Measurements from ENCODE around the gene GPR157. TPM values are rescaled to one million over a fixed set of nuclear protein-coding genes. Genes with fewer than 3 reads are reported as not detected.
"Not testable (repeated sequence)": the region's sequence is repeated elsewhere in the genome, so short reads cannot be mapped to it uniquely, and the experiment has no call there.

GPR157 gene
- total and polyA plus RNA-seq, 4 donors = 0.44 to 2.4 (median 1.5) TPM

GRCh38 chr1:9095818-9096217, 33.1 kb downstream of the GPR157 start:
- Histone ChIP-seq H3K36me3 (ENCODE audit: control insufficient read depth, insufficient read depth, low read length) (no peaks in the 10 kb centered on the region), H3K9me3 (ENCODE audit: control insufficient read depth, insufficient read depth, low read length) (peaks cover 5% of the 10 kb centered on the region), H3K4me1 (ENCODE audit: control insufficient read depth, insufficient read depth, low read length) (no peaks in the 10 kb centered on the region), H3K27ac (ENCODE audit: low read depth, low read length) (no peak overlapping the region), H3K27me3 (ENCODE audit: control insufficient read depth, insufficient read depth, low read length) (no peaks in the 10 kb centered on the region), H3K4me3 (ENCODE audit: low read depth, low read length) (no peak overlapping the region)
- DNase-seq (ENCODE audit: low read depth in 4 of 6, low spot score in 6 of 6) = no peak
- 75% methylated on average over 1 of the region's 2 CpGs for WGBS (ENCODE audit: insufficient coverage)

GRCh38 chr1:9093996-9094595, 34.8 kb downstream of the GPR157 start:
- not testable (repeated sequence) for H3K9me3 ChIP-seq (ENCODE audit: control insufficient read depth, insufficient read depth, low read length); H3K4me1 ChIP-seq (ENCODE audit: control insufficient read depth, insufficient read depth, low read length); H3K4me3 ChIP-seq (ENCODE audit: low read depth, low read length); H3K27me3 ChIP-seq (ENCODE audit: control insufficient read depth, insufficient read depth, low read length); H3K27ac ChIP-seq (ENCODE audit: low read depth, low read length); H3K36me3 ChIP-seq (ENCODE audit: control insufficient read depth, insufficient read depth, low read length); DNase-seq (ENCODE audit: low read depth in 4 of 6, low spot score in 6 of 6)
- 69% methylated on average over 12 of the region's 18 CpGs for WGBS (ENCODE audit: insufficient coverage)

GRCh38 chr1:9093581-9093980, 35.3 kb downstream of the GPR157 start:
- H3K4me1 ChIP-seq (ENCODE audit: control insufficient read depth, insufficient read depth, low read length) = no peaks in the 10 kb centered on the region

GRCh38 chr1:9093091-9093490, 35.8 kb downstream of the GPR157 start:
- Histone ChIP-seq H3K27me3 (ENCODE audit: control insufficient read depth, insufficient read depth, low read length) (no peaks in the 10 kb centered on the region), H3K4me1 (ENCODE audit: control insufficient read depth, insufficient read depth, low read length) (no peaks in the 10 kb centered on the region), H3K9me3 (ENCODE audit: control insufficient read depth, insufficient read depth, low read length) (peaks cover 5% of the 10 kb centered on the region), H3K4me3 (ENCODE audit: low read depth, low read length) (no peak overlapping the region), H3K27ac (ENCODE audit: low read depth, low read length) (no peak overlapping the region), H3K36me3 (ENCODE audit: control insufficient read depth, insufficient read depth, low read length) (no peaks in the 10 kb centered on the region)
- no peak for DNase-seq (ENCODE audit: low read depth in 4 of 6, low spot score in 6 of 6)
- 64% methylated on average over 5 of the region's 6 CpGs for WGBS (ENCODE audit: insufficient coverage)

More at GRCh38 chr1:9093581-9093980, 35.3 kb downstream of the GPR157 start:
- no peak for DNase-seq (ENCODE audit: low read depth in 4 of 6, low spot score in 6 of 6)
- Histone ChIP-seq H3K4me3 (ENCODE audit: low read depth, low read length) (no peak overlapping the region), H3K27me3 (ENCODE audit: control insufficient read depth, insufficient read depth, low read length) (no peaks in the 10 kb centered on the region), H3K36me3 (ENCODE audit: control insufficient read depth, insufficient read depth, low read length) (no peaks in the 10 kb centered on the region), H3K27ac (ENCODE audit: low read depth, low read length) (no peak overlapping the region), H3K9me3 (ENCODE audit: control insufficient read depth, insufficient read depth, low read length) (peaks cover 5% of the 10 kb centered on the region)
- WGBS (ENCODE audit: insufficient coverage) = 72% methylated on average over 6 of the region's 6 CpGs

- Histone ChIP-seq H3K27ac (ENCODE audit: low read depth, low read length) (no peak overlapping the region), H3K9me3 (ENCODE audit: control insufficient read depth, insufficient read depth, low read length) (no peaks in the 10 kb centered on the region), H3K4me1 (ENCODE audit: control insufficient read depth, insufficient read depth, low read length) (peaks cover 10% of the 10 kb centered on the region), H3K4me3 (ENCODE audit: low read depth, low read length) (no peak overlapping the region), H3K27me3 (ENCODE audit: control insufficient read depth, insufficient read depth, low read length) (no peaks in the 10 kb centered on the region), H3K36me3 (ENCODE audit: control insufficient read depth, insufficient read depth, low read length) (no peaks in the 10 kb centered on the region)
- no peak for DNase-seq (ENCODE audit: low read depth in 4 of 6, low spot score in 6 of 6)
- 85% methylated on average over 3 of the region's 4 CpGs for WGBS (ENCODE audit: insufficient coverage)
Measured at GRCh38 chr1:9088807-9089206, 40.1 kb downstream of the GPR157 start.

- Histone ChIP-seq H3K27ac (ENCODE audit: low read depth, low read length) (no peak overlapping the region), H3K4me3 (ENCODE audit: low read depth, low read length) (no peak overlapping the region), H3K27me3 (ENCODE audit: control insufficient read depth, insufficient read depth, low read length) (no peaks in the 10 kb centered on the region), H3K4me1 (ENCODE audit: control insufficient read depth, insufficient read depth, low read length) (peaks cover 10% of the 10 kb centered on the region), H3K9me3 (ENCODE audit: control insufficient read depth, insufficient read depth, low read length) (no peaks in the 10 kb centered on the region), H3K36me3 (ENCODE audit: control insufficient read depth, insufficient read depth, low read length) (no peaks in the 10 kb centered on the region)
- DNase-seq (ENCODE audit: low read depth in 4 of 6, low spot score in 6 of 6) = no peak
- 78% methylated on average over 10 of the region's 12 CpGs for WGBS (ENCODE audit: insufficient coverage)
Measured at GRCh38 chr1:9087411-9088125, 41.3 kb downstream of the GPR157 start.

GRCh38 chr1:9086796-9087195, 42.1 kb downstream of the GPR157 start:
- H3K4me3 ChIP-seq (ENCODE audit: low read depth, low read length) = no peak overlapping the region
- no peak for DNase-seq (ENCODE audit: low read depth in 4 of 6, low spot score in 6 of 6)
- H3K4me1 ChIP-seq (ENCODE audit: control insufficient read depth, insufficient read depth, low read length) = peaks cover 10% of the 10 kb centered on the region
- no peaks in the 10 kb centered on the region for H3K36me3 ChIP-seq (ENCODE audit: control insufficient read depth, insufficient read depth, low read length)
- H3K9me3 ChIP-seq (ENCODE audit: control insufficient read depth, insufficient read depth, low read length) = no peaks in the 10 kb centered on the region
- H3K27me3 ChIP-seq (ENCODE audit: control insufficient read depth, insufficient read depth, low read length) = no peaks in the 10 kb centered on the region
- H3K27ac ChIP-seq (ENCODE audit: low read depth, low read length) = no peak overlapping the region
- WGBS (ENCODE audit: insufficient coverage) = no CpG with 5 or more reads among the region's 2 CpGs

GRCh38 chr1:9086045-9086444, 42.9 kb downstream of the GPR157 start:
- no peak overlapping the region for H3K27ac ChIP-seq (ENCODE audit: low read depth, low read length)
- no peaks in the 10 kb centered on the region for H3K27me3 ChIP-seq (ENCODE audit: control insufficient read depth, insufficient read depth, low read length)
- WGBS (ENCODE audit: insufficient coverage) = 53% methylated on average over 3 of the region's 5 CpGs
- H3K4me3 ChIP-seq (ENCODE audit: low read depth, low read length) = no peak overlapping the region
- peak in 1 of 6 donors; percentile 36 for DNase-seq (ENCODE audit: low read depth in 4 of 6, low spot score in 6 of 6)
- no peaks in the 10 kb centered on the region for H3K36me3 ChIP-seq (ENCODE audit: control insufficient read depth, insufficient read depth, low read length)
- H3K4me1 ChIP-seq (ENCODE audit: control insufficient read depth, insufficient read depth, low read length) = peaks cover 10% of the 10 kb centered on the region
- H3K9me3 ChIP-seq (ENCODE audit: control insufficient read depth, insufficient read depth, low read length) = no peaks in the 10 kb centered on the region

GRCh38 chr1:9085306-9085940, 43.5 kb downstream of the GPR157 start:
- H3K4me3 ChIP-seq (ENCODE audit: low read depth, low read length) = no peak overlapping the region
- no peak for DNase-seq (ENCODE audit: low read depth in 4 of 6, low spot score in 6 of 6)
- 83% methylated on average over 7 of the region's 7 CpGs for WGBS (ENCODE audit: insufficient coverage)
- no peaks in the 10 kb centered on the region for H3K9me3 ChIP-seq (ENCODE audit: control insufficient read depth, insufficient read depth, low read length)
- H3K27me3 ChIP-seq (ENCODE audit: control insufficient read depth, insufficient read depth, low read length) = no peaks in the 10 kb centered on the region
- peaks cover 10% of the 10 kb centered on the region for H3K4me1 ChIP-seq (ENCODE audit: control insufficient read depth, insufficient read depth, low read length)
- H3K36me3 ChIP-seq (ENCODE audit: control insufficient read depth, insufficient read depth, low read length) = no peaks in the 10 kb centered on the region
- H3K27ac ChIP-seq (ENCODE audit: low read depth, low read length) = no peak overlapping the region
